ENCODE measurements around the gene CSNK2A3.
"Not testable (repeated sequence)": the region's sequence is repeated elsewhere in the genome, so short reads cannot be mapped to it uniquely, and the experiment has no call there.

GRCh38 chr11:11352878-11353277, at the start of gene CSNK2A3:
- TF ChIP-seq CTCF, POLR2A (IDR thresholded peaks at IDR 0.05): not testable (repeated sequence)

All from uterus (tissue), 2 donors.